ENCODE measurements around the gene NBEAL2.
"Not testable (repeated sequence)": the region's sequence is repeated elsewhere in the genome, so short reads cannot be mapped to it uniquely, and the experiment has no call there.

The NBEAL2 gene

DNA sequence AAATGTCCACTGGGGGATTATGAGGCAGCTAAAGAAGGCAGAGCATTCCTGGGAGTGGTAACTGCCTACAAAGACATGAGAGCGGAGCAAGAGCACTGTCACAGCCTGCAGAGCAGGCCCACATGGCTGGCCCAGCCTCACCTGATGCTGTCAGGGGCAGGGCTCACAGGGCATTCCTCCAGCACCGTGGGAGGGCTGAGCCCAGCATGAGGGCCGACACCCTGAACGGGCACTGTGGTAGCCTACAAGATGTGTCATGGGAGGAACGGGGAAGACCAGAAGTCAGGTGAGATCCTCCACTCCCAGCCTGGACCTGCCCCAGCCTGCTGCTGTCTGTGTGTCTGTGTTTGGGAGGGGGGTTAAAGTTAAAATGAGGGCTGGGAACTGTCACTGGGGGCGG is 33.0 kb upstream of the NBEAL2 start:
- DNase-seq (ENCODE audit: low read depth), result no peak

DNA sequence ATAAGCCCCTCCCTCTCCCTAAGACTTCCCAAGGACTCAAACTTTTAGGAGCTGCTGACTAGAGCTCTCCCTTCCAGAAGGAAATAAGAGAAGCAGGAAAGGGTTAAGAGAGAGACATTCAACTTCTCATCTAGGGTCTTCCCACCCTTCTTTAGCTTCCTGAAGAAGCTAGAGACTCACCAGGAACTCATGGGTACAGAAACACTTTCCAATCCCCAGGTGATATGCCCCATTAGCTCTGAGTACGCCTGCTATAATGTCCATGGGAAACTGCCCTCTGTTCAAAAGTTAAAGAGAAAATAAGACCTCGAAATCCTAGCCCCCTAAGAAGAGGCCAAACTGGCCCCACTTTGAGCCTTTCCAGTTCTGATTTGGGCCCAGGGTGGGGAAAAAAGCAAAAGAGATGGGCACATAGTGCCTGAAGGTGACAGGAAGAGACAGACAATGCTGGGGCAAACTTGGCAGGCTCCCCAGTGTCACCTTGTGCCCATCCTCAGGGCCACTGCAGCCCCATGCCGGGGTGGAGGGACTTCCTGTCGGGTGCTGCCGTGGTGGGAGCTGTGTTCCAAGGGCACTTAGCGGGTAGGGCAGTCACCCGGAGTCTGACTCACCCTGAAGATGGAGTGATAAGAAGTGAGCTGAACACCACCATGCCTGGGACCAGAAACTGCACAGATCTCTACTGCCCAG is 32.5 kb upstream of the NBEAL2 start:
- peak; percentile 78 for DNase-seq (ENCODE audit: low read depth)

DNA sequence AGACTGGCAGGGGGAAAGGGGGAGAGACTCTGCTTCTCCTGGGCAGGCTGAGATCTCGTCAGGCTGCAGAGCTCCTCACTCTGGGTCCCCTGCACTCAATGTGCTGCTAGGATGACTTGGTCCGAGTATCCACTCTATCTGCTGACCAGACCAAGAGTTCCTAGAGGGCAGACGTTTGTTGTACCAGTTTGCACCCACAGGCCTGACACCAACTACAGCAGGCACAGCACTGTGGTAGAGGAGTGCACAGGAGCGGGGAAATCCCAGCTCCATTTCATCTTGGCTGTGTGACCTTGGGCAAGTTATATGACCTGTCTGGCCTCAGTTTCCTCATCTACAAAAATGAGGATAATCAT is 31.9 kb upstream of the NBEAL2 start:
- no peak for DNase-seq (ENCODE audit: low read depth)

DNA sequence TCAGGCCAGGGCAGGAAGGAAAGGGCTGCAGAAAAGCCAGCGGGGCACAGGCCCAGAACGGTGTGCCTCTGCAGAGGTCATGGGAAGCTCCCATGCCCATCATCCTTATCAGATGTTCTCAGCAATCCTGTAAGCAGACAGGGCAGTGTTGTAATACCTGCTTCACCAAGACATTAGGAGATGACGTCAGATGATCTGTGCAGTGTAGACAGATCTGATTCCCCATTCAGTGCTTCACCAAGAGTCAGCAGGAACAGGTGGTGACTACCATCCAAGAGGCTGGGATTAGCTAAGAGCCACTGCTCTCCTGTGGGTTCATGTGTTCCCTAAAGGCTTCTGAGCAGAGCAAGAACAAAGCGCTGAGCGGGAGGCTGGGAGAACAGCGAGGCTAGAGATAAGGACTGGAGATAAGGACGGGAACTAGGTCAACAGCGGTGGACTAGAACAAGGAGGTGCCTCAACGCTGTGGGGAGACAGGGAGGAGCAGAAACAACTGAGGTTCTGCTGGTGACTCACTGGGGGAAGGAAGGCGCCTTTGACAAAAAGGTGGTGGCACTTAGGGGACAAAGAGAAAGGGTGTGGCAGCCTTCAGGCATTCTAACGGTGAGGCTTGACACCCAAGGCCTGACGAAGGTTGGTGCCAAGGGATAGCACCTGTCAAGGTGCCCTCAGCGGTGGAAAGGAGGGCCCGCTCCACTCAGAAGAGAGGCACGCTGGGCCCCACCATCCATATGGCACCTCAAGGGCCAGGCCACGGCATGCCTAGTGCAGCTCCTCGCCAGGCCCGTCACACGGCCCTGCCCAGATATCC is 31.3 kb upstream of the NBEAL2 start:
- peak; percentile 44 for DNase-seq (ENCODE audit: low read depth)

DNA sequence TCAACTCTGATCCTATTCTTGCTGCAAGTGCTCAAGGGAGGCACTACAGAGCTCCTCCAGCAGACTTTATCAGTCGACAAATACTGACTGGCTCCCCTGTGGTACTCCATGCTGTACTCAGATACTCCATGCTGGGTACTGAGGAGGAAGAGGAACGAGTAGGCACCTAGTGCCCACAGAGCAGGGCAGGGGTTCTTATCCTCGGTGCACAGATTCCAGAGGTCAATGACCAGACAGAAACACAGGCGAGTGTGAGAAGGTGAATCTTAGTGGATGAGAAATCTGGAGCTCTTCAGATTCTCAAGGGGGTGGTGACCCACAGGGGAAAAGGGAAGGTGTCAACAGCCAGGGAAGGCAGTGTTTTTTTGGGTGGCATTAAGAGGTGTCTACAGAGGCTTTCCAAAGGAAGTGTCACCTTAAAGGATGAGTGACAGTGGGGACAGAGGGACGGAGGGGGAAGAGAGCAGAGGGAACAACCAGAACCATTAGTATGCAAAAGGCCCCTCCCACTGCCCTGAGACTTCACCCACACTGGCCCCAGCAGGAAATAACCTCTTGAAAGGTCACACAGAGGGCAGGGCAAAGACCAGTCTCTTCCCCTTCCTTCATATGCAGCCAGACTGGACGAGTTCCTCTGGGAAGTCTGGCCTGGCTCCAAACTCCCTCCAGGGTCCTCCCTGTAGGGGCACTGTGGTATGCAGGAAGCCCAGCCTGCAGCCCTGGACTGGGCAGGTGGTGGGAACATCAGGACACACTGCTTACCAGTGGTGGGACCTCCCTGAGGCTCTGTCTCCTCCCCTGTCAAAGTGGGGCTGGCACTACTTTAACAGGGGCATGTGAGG is 30.4 kb upstream of the NBEAL2 start:
- no peak for DNase-seq (ENCODE audit: low read depth)

DNA sequence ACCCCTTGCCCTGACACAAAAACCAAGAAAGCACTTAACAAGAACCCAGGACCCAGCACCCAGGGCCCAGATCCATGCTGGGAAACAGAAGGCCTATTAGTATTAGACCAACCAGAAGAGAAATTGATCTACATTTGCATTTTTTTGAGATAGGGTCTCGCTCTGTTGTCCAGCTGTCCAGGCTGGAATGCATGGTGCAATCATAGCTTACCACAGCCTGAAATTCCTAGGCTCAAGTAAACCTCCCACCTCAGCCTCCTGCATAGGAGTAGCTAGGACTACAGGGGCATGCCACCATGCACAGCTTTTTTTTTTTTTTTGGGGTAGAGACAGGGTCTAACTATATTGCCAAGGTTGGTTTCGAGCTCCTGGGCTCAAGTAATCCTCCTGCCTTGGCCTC is 29.3 kb upstream of the NBEAL2 start:
- DNase-seq (ENCODE audit: low read depth), result no peak

DNA sequence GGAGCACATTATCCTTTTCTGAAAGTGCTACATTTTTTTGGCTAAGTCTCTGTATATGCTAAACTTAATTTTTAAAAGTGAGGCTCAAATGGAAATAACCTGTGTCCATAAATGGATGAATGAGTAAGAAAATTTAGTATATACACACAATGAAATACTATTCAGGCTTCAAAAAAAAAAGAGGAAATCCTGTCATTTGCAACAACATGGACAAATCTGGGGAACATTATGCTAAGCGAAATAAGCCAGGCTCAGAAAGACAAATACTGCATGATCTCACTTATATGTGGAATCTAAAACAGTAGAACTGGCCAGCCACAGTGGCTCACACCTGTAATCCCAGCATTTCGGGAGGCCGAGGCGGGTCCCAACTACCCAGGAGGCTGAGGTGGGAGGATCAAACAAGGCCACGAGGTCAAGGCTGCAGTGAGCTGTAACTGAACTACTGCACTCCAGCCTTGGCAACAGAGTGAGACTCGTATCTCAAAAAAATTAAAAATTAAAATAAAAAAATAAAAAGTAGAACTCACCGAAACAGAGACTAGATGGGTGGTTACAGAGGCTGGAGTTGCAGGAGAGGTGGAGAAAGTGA is 28.7 kb upstream of the NBEAL2 start:
- DNase-seq (ENCODE audit: low read depth), result no peak

DNA sequence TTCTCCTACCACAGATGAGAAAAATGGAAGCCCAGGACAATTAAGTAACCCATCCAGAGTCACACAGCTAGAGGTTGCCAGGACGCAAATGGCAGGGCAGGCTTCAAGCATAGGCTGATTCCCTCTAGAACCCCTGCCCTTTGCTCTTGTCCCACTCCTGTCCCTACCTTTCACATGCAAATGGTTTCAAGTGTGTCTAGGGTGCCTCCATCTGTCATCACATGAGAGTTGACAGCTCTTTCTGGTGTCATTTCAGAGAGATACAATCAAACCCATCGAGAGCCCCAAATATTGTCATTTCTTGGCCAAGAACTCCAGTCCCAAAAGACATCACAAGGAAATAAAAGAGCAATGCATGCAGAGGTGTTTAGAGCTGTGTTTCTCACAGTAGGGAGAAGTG is 26.7 kb upstream of the NBEAL2 start:
- no peak for DNase-seq (ENCODE audit: low read depth)

DNA sequence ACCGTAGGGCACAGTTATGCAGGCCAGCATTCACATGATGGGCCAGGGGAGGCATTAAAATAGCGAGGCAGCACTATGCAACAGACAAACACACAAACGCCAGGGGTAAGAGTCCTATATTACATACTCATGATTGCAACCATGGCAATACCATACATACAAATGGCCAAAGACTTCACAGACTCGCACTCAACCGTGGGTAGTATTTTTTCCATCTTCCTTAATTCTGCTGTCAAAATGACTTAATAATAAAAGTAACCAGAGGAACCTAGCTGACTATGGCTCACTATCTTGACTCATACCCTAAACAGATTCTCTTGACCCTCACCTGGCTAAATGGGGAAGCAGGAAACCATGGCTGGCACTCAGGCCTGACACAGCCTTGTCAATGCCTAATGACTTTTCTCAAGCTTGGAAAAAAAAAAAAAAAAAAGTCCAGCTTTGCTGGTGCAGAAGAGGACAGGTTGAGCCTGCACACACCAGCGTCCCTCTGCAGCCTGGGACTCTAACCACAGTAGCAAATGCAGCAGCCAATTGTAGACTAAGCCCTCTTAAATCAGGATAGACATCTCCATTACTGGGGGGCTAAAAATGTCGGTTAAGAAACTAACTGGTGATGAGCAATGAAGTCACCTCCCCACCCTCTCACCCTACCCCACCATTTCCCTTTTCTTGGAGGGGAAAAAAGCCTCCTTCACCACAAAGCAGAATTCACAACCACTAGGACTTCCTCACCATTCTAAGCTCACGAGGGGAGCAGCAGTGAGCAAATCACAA is 26.0 kb upstream of the NBEAL2 start:
- DNase-seq (ENCODE audit: low read depth), result no peak

DNA sequence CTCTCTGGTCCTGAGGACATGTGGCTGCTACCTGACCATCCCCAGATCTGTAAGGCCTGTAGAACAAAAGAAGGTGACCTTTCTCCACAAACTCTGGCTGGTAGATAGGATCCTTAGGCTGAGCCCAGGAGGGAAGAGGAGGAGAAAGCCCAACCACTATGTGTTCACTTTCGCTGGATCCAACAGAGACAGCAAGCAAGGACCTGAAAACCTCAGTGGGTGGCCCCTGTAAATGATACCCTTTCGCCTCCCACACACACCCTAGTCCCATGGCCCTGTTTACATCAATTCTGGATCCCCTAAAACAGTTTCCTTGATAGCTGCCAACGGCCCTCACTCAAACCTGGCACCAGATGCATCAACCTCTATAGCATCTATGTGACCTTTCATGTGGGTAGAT is 25.3 kb upstream of the NBEAL2 start:
- DNase-seq (ENCODE audit: low read depth), result no peak

DNA sequence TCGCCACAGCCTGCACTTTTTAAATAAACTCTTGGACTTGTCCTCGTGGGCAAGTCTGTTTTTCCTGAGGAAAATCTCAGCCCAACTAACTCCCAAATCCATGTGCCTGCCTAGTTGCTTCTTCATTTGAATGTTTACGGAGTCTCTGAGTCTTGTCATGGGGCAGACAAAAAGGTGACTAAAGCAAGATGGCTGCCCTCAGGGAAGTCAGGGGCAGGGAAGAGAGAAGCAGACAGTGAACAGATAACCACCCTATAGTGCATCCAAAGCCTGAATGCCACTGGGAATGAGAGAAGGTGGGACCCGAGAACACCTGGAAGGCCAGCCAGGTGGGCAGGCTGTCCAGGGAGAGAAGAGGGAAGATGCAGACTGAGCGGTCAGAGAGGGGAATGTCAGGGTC is 24.3 kb upstream of the NBEAL2 start:
- DNase-seq (ENCODE audit: low read depth), result no peak

DNA sequence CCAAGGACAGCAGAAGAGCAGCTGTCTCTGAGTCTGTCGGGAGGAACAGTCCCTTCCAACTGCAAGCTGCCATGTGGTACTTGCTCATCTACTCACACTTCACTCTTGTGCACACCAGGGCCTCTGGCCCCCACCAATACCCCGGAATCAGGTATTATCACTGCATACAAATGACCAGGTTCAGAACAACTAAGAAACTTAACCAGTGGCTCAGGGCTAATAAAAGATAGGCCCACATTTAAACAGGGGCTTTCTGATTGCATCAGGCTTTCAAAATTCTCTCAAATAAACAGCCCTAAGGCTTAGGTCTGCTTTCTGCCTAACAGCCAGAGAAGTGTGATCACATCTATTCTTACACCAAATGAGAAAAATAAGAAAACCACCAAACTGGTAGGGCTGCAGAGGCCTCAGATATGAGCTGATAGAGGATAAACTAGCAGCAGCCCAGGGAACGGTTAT is 23.6 kb upstream of the NBEAL2 start:
- DNase-seq (ENCODE audit: low read depth), result no peak

DNA sequence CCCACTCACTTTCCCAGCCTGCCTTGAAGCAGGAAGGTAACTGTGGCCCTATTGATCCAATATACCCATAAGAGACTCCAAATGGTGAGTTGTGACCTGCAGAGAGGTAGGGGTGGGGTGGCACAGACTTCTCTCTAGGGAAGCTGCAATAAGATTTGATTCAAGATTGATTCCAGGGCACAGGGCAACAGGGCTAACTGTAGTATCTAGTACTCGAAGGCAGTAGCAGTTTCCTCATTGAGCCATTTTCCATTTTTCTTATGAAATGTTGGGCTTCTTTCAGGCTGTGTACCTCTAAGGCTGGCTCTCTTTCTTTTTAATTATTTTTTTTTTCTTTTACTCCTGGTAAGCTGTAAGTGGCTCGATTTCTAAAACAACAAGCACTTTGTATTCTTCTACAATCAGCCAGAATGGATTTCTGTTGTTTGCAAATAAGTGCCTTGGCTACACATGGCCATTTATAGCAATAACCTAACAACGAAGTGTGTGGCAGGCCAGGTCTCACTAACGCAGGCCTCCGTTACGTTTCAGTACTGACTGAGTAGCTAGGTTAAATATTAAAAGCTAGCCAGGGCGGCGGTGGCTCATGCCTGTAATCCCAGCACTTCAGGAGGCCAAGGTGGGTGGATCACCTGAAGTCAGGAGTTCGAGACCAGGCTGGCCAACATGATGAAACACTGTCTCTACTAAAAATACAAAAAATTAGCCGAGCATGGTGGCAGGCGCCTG is 22.2 kb upstream of the NBEAL2 start:
- no peak for DNase-seq (ENCODE audit: low read depth)

DNA sequence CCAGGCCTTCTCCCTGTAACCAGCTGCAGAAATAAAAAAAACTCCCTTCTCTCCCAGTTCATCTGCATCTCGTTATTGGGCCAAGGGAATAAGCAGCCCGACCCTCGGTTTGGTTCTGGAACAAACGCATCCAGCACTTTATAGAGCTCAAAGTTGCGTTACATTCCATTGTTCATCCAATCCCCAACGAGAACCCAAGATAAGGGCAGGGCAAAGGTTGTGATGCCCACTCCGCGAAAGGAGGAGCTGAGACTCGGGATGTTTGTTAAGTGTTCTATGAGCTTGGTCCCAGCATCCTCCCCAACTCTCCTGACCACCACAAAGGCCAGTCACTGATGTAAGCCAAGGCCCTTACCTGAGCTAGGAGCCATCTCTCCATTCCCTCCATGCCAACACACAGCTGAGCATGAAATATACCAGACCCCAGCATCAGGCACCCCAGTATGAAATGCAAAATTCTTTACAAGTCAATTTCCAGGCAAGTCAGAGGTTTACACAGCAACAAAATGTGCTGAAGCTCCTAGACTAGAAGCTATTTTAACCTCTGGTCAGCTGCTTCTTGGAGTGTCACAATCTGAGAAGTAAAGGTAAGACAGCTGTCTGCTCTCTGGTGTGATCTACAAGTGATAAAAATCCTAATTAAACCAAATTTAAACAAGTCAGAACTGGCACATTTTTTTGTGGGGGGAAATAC is 20.9 kb upstream of the NBEAL2 start:
- DNase-seq (ENCODE audit: low read depth), result no peak

DNA sequence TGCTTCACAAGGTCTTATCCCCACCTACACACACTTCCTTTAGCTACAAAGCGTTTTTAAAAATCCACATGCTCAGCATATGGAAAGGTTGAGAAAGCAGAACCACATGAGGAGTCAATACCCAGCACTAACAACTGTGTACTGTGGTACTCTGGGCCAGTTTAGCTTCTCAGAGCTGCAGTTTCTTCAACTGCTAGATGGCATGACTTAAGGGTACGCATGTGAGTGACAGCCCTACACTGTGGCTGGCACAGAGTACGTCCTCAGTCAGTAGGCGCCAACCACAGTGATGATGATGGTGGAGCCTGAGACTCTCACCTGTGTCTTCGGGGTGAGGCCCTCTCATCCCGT is 20.3 kb upstream of the NBEAL2 start:
- no peak for DNase-seq (ENCODE audit: low read depth)

DNA sequence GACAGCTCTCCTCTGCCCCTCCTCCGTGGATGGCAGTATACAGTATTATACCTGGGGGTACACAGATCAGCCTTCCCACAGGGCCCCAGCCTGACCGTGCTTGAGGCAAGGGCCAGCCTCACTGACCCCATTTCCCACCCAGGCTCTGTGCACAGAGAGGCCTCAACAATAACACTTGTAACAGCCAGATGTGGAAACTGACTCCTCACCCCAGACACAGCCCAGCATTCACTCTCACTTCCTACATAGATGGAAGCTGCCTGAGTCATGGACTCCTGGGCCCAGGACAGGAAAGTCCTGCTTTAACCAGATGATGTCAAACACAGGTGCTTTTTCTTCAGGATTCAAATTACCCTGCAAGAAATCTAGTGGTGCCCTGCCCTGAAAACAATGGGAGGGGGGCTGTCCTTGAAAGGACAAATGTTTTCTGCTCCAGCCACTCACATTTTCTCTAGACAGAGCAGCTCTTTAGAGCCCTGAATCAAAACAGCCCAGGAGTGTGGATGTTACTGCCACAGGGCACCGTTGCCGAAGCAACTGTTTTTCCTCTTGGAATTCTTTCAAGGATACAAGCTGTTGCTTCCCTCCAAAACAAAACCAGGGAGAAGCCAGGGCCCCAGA is 19.3 kb upstream of the NBEAL2 start:
- peak; percentile 68 for DNase-seq (ENCODE audit: low read depth)

DNA sequence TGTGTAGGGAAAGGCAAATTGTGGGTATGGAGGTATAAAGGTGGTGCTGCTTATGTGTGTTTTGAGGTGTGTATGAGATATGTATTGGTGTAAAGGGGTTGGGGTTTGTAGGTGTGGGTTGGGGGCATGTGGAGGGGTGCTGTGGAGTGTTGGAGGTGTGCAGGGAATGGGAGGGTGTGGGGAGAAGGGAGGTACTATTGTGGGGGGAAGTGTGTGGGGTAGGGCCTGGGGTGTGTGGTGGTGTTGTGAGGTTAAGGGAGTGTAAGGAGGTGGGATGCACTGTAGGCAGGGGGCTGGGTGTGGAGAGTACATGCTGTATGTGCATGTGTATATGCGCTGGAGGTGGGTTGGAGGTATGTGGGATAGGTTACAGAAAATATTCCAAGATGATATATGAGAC is 18.6 kb upstream of the NBEAL2 start:
- DNase-seq (ENCODE audit: low read depth), result no peak

DNA sequence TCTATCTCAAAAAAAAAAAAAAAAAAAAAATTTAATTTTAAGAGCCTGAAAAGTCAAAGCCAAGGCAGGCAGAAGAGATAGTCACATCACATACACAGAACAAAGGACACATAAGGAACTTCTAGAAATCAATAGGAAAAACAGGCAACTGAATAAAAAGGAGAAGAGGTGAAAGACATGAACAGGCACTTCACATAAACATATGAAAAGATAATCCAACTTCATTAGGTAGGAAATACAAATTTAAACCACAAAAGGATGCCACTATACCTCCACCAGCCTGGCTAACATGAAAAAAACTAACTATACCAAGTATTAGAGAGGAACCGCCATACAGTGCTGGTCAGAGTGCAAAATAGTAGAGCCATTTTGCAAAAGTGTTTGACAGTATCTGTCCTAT is 17.0 kb upstream of the NBEAL2 start:
- DNase-seq (ENCODE audit: low read depth), result no peak

DNA sequence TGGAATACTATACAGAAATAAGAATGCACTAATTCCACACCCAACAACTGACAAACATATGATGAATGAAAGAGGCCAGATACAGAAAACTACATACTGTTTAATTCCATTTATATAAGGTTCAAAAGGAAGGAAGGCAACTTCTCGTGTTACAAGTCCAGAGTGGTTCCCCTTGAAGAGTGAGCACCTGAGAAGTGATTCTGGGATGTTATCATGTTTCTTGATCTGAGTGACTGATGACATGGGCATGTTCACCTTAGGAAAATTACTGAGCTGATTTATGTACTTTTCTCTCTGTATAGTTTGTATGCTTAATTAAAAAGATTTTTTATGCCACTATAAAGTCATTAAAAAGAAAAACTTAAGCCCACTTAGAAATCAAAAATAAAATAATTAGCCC is 16.5 kb upstream of the NBEAL2 start:
- no peak for DNase-seq (ENCODE audit: low read depth)

DNA sequence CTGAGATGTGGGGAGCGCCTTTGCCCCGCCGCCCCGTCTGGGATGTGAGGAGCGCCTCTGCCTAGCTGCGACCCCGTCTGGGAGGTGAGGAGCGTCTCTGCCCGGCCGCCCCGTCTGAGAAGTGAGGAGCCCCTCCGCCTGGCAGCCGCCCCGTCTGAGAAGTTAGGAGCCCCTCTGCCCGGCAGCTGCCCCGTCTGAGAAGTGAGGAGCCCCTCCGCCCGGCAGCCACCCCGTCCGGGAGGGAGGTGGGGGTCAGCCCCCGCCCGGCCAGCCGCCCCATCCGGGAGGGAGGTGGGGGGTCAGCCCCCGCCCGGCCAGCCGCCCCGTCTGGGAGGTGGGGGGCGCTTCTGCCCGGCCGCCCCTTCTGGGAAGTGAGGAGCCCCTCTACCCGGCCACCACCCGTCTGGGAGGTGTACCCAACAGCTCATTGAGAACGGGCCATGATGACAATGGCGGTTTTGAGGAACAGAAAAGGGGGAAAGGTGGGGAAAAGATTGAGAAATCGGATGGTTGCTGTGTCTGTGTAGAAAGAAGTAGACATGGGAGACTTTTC is 15.4 kb upstream of the NBEAL2 start:
- not testable (repeated sequence) for DNase-seq (ENCODE audit: low read depth)

All from ELR (cell line).